Measurements from ENCODE around the gene NUDT13. TPM values are rescaled to one million over a fixed set of nuclear protein-coding genes. Genes with fewer than 3 reads are reported as not detected.

NUDT13 gene
- total and polyA plus RNA-seq, 9 of the 15 experiments (the other 6 are each of a cell fraction or from before 2014, with no cell fraction given) = 4.7 to 11.1 (median 5.6) TPM

GRCh38 chr10:73096449-73097304 lies 13.6 kb upstream of the NUDT13 start, which contains the start of gene P4HA1 (continued):
- TF ChIP-seq TFAP4 (CRISPR knock-in tag; IDR thresholded peaks at IDR 0.05; ENCODE audit: borderline replicate concordance) = peak; percentile 86
- TF ChIP-seq, protein P1, sequence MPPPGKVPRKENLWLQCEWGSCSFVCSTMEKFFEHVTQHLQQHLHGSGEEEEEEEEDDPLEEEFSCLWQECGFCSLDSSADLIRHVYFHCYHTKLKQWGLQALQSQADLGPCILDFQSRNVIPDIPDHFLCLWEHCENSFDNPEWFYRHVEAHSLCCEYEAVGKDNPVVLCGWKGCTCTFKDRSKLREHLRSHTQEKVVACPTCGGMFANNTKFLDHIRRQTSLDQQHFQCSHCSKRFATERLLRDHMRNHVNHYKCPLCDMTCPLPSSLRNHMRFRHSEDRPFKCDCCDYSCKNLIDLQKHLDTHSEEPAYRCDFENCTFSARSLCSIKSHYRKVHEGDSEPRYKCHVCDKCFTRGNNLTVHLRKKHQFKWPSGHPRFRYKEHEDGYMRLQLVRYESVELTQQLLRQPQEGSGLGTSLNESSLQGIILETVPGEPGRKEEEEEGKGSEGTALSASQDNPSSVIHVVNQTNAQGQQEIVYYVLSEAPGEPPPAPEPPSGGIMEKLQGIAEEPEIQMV (tag; conservative IDR thresholded peaks at IDR 0.05; ENCODE audit: low read depth) = peak; percentile 37; the same call in 1 of the 2 replicates
- no peak for TF ChIP-seq RBM34 (IDR thresholded peaks at IDR 0.05; ENCODE audit: borderline replicate concordance, insufficient read depth, low read length)
- TF ChIP-seq ZNF398 (CRISPR knock-in tag; IDR thresholded peaks at IDR 0.05) = no peak
- TF ChIP-seq MTF1 (CRISPR knock-in tag; IDR thresholded peaks at IDR 0.05; ENCODE audit: borderline replicate concordance) = no peak
- peak; percentile 100 for TF ChIP-seq GATAD2B (IDR thresholded peaks at IDR 0.05; ENCODE audit: borderline replicate concordance)
- peak; percentile 91 to 97 (median 96) for TF ChIP-seq CTCF (IDR thresholded peaks at IDR 0.05 in 2 of 3, conservative IDR thresholded peaks at IDR 0.05 in 1 of 3; ENCODE audit: insufficient read depth in 2 of 3, low read depth in 1 of 3, low read length in 3 of 3)
- no peak for TF ChIP-seq SRSF9 (IDR thresholded peaks at IDR 0.05; ENCODE audit: borderline replicate concordance, low read depth, low read length)
- peak; percentile 90; the same call in 1 of the 2 replicates for TF ChIP-seq ZNF609 (CRISPR knock-in tag; IDR thresholded peaks at IDR 0.05; ENCODE audit: borderline replicate concordance)
- no peak for TF ChIP-seq EZH2 (IDR thresholded peaks at IDR 0.05; ENCODE audit: borderline replicate concordance, low read depth, low read length)

All from K562 (cell line).